ENCODE data around the gene GRIA1.

GRCh38 chr5:153774686-153775085 lies 284.2 kb downstream of the GRIA1 start:
- TF ChIP-seq EP300 (IDR thresholded peaks at IDR 0.05), result no peak
- no peak for TF ChIP-seq CTCF (IDR thresholded peaks at IDR 0.05)
